Calu3 (cell line): ENCODE results near the gene SLC8A2. TPM values are rescaled to one million over a fixed set of nuclear protein-coding genes. Genes with fewer than 3 reads are reported as not detected.

ENCODE experiments used
- BruUV-seq: library from RNA; stranded (reverse); fragments of 400-500 nt; replicated peaks from 2 replicates; lab custom pipeline; 2021; lab: Mats Ljungman, UMichigan
- CTCF ChIA-PET: fragments of 300-600 bp; sonication (Branson Sonifier 250); formaldehyde crosslinking; loops from one replicate; lab custom pipeline; 2022; ENCODE audit warnings: antibody characterized with exemption; lab: Charles Lee
- DNase-seq: peaks from one replicate; pipeline ENCODE4 v3.0.0; 2022
- H3K27ac Mint-ChIP-seq: one replicate; pipeline ENCODE4 v1.8.0; 2022; ENCODE audit warnings: mixed read lengths; ENCODE audit not compliant: unreplicated experiment
- H3K27me3 Mint-ChIP-seq: one replicate; pipeline ENCODE4 v1.8.0; 2022; ENCODE audit warnings: mixed read lengths; ENCODE audit not compliant: unreplicated experiment
- H3K36me3 Mint-ChIP-seq: one replicate; pipeline ENCODE4 v1.8.0; 2022; ENCODE audit warnings: mild to moderate bottlenecking, moderate library complexity, mixed read lengths; ENCODE audit not compliant: insufficient read depth, unreplicated experiment
- H3K4me1 Mint-ChIP-seq: one replicate; pipeline ENCODE4 v1.8.0; 2022; ENCODE audit warnings: mild to moderate bottlenecking, low read depth, mixed read lengths; ENCODE audit not compliant: unreplicated experiment
- H3K4me3 Mint-ChIP-seq: one replicate; pipeline ENCODE4 v1.8.0; 2022; ENCODE audit warnings: mild to moderate bottlenecking, low read depth, moderate library complexity, mixed read lengths; ENCODE audit not compliant: unreplicated experiment
- H3K9me3 Mint-ChIP-seq: one replicate; pipeline ENCODE4 v1.8.0; 2022; ENCODE audit warnings: low read depth, mixed read lengths; ENCODE audit not compliant: unreplicated experiment
- intact Hi-C: fragments of 100-400 bp; cut with micrococcal nuclease; formaldehyde crosslinking; loops from one replicate; pipeline ENCODE4 v1.10.0; 2022; ENCODE audit not compliant: unreplicated experiment
- total RNA-seq: library from RNA; stranded (reverse); gene quantifications from 2 replicates; pipeline ENCODE4 v1.2.3, GENCODE V29; 2022
- TF ChIP-seq, protein P1 (sequence below): fragments of 200-600 bp; IDR thresholded peaks from one replicate; pipeline ENCODE4 v1.8.0; 2022; ENCODE audit warnings: antibody characterized with exemption; ENCODE audit not compliant: unreplicated experiment

Gene SLC8A2
- total RNA-seq, 1 experiment from 2014 or later = 0.33 TPM

DNA sequence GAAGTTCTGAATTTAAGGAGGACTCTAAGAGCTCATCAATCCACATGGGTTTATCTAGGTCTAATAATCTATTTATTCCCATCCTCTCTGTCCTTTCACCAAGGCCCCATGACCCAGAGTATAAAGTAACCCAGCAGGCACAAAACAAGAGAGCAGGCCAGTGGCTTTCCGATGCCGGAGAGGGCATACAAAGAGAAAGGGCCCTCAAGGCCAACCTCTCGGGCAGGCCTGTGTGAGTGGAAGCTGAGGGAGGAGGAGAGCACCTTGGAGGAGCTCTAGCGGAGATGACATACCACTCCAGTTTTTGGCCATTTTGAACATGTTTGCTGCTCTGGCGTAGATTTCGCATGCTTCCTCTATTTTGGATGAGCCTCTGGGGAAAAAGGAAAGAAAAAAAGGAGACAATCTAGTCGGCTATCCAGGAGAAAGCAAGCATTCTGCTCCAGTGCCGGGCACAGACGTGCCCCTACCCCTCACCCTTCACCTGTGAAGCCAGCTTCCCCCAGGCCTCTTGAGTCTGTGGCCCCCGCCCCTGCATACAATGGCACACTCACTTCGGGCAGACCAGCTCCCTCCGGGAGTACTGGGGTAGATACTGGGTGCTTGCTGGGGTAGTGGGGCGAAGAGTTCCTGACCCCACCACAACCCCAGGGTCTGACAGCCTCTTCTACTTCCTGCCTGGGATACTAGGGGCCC is 31.6 kb upstream of the SLC8A2 start:
- H3K27ac Mint-ChIP-seq = no peak overlapping the region
- BruUV-seq = no TSS peak
- H3K27me3 Mint-ChIP-seq = no peaks in the 10 kb centered on the region
- no peak overlapping the region for H3K4me3 Mint-ChIP-seq
- TF ChIP-seq, protein P1, sequence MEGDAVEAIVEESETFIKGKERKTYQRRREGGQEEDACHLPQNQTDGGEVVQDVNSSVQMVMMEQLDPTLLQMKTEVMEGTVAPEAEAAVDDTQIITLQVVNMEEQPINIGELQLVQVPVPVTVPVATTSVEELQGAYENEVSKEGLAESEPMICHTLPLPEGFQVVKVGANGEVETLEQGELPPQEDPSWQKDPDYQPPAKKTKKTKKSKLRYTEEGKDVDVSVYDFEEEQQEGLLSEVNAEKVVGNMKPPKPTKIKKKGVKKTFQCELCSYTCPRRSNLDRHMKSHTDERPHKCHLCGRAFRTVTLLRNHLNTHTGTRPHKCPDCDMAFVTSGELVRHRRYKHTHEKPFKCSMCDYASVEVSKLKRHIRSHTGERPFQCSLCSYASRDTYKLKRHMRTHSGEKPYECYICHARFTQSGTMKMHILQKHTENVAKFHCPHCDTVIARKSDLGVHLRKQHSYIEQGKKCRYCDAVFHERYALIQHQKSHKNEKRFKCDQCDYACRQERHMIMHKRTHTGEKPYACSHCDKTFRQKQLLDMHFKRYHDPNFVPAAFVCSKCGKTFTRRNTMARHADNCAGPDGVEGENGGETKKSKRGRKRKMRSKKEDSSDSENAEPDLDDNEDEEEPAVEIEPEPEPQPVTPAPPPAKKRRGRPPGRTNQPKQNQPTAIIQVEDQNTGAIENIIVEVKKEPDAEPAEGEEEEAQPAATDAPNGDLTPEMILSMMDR = no peak
- H3K4me1 Mint-ChIP-seq = no peaks in the 10 kb centered on the region
- intact Hi-C loops = no loop called here
- peaks cover 24% of the 10 kb centered on the region for H3K36me3 Mint-ChIP-seq
- CTCF ChIA-PET = interaction anchor here (1.2 kb wide), 1 partner anchor 66 kb away, joined by 3 read pairs; no protein-coding TSS in a partner anchor
- DNase-seq = no peak
- H3K9me3 Mint-ChIP-seq = no peaks in the 10 kb centered on the region

DNA sequence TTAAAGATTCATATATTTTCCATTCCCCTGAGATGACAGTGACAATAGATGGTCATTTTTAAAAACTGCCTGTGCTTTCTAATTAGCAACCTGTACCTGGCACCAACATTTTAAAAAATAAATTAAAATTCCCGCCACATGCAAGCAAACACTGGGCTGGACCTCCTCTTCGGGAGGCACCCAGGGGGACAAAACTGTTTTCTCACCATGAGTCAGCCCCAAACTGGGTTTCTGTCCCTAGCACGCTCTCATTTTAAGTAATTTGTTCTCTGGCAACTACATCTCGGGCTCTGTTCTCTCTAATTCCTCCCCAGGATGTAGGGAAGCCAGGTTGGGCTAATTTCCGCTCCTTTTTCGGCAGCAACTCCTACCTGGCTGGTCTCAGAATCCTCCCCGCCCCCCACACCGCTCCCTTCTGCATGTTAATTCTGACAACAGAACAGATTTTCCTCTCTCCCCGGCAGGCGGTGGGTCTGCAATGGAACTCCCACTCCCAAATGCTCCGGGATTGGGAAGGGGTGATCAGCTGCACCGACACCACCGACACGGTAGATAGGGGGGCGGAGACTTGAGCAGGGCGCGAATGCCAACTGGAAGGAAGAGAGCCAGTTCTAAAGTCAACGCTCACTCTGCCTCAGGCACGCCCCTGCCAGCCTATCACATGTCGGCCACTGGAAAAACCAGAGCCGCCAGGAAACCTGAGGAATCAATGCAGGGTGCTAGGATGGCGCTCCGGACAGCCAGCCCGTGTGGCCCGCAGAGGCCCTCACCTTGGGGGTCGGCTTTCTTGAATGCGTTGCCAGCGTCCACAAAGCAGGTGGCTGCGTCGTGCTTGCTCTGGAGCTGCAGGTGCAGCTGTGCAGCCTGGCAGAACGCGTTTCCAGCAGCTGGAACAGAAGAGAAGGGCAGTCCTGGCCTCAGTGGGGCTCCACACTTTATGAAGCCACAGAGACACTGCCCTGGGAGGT is 28.5 kb upstream of the SLC8A2 start:
- H3K4me3 Mint-ChIP-seq = no peak overlapping the region
- no peak overlapping the region for H3K27ac Mint-ChIP-seq
- H3K36me3 Mint-ChIP-seq = peaks cover 33% of the 10 kb centered on the region
- intact Hi-C loops = no loop called here
- no peaks in the 10 kb centered on the region for H3K4me1 Mint-ChIP-seq
- no peak for DNase-seq
- H3K9me3 Mint-ChIP-seq = no peaks in the 10 kb centered on the region
- no peaks in the 10 kb centered on the region for H3K27me3 Mint-ChIP-seq
- no TSS peak for BruUV-seq
- TF ChIP-seq, protein P1 = no peak
- CTCF ChIA-PET = no interaction called here

DNA sequence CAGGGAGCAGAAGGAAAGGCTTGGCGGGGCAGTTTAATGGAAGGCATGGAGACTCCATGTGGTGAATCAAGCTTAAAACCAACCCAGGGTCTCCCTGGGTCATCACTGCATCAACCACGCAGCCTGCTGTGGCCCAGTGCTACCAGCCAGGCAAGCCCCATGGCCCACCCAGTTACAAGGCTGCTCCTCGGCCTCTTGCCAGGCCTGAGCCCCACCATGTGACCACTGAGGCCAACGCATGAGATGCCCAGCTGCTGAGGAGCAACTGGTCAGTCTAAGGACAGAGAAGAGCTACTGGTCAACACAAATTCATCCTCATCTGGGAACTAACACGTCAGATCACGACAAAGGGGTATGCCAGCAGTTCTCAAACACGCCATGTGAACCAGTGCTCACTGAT is 27.7 kb upstream of the SLC8A2 start:
- H3K27ac Mint-ChIP-seq = no peak overlapping the region
- CTCF ChIA-PET = no interaction called here
- H3K4me1 Mint-ChIP-seq = no peaks in the 10 kb centered on the region
- TF ChIP-seq, protein P1 = no peak
- peaks cover 33% of the 10 kb centered on the region for H3K36me3 Mint-ChIP-seq
- BruUV-seq = no TSS peak
- intact Hi-C loops = no loop called here
- DNase-seq = no peak
- H3K4me3 Mint-ChIP-seq = no peak overlapping the region
- H3K9me3 Mint-ChIP-seq = no peaks in the 10 kb centered on the region
- H3K27me3 Mint-ChIP-seq = no peaks in the 10 kb centered on the region

DNA sequence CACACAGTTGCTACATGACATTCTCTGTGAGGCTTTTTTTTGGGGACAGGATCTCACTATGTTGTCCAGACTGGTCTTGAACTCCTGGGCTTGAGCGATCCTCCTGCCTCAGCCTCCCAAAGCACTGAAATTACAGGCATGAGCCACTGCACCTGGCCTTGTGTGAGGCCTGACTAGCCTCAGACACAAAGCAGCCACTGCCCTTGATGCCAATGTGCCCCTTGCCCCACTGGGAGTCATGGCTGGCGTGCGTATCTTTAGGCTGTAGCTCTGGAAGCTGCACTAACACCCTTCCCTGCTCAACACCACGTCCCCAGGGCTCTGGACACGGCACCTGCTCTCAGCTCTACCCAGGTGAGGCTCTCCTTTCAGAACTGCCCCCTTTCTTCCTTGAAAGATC is 26.9 kb upstream of the SLC8A2 start:
- TF ChIP-seq, protein P1 = no peak
- H3K9me3 Mint-ChIP-seq = no peaks in the 10 kb centered on the region
- intact Hi-C loops = no loop called here
- H3K27ac Mint-ChIP-seq = no peak overlapping the region
- BruUV-seq = no TSS peak
- no peaks in the 10 kb centered on the region for H3K27me3 Mint-ChIP-seq
- H3K4me1 Mint-ChIP-seq = no peaks in the 10 kb centered on the region
- CTCF ChIA-PET = no interaction called here
- no peak overlapping the region for H3K4me3 Mint-ChIP-seq
- peaks cover 30% of the 10 kb centered on the region for H3K36me3 Mint-ChIP-seq
- DNase-seq = no peak
